ENCODE data around the gene ACP6.
A peak's percentile ranks its signal among the peaks of the same experiment; 100 is the strongest.
"Not testable (repeated sequence)": the region's sequence is repeated elsewhere in the genome, so short reads cannot be mapped to it uniquely, and the experiment has no call there.

ACP6 gene

DNA sequence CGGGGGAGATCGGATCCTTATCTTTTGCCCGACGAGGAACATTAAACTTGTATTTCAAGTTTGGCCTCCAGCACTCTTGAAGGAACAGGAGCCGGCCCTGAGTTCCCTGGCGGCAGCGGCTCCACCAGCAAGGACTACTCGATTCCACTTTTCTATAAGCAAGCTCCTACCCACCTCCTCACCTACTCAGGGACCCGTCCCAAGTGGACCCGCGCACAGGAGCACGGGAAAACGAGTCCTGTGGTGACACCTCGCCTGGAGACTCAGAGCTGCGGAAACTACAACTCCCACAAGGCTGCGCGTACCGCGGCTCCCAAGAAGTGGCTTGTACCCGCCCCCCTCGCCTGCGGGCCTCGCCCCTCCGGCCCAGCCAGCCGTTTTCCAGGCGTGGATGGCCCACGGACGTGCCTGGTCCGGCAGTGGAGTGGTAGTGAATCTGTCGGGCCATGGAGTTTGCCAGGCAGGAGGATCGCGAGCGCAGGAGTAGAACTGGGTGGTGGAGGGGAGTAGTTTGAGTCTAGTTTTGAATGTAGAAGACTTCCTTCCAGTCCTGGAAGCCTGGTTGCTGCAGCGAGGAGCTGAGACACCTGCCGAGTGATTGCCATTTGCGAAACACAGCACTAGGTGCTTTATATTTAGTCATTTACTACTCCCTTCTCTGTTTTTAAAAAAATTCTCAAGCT, at the start of gene ACP6:
Gene ACP6, minus strand, starts transcription at position 206 of the 683 bp plus-strand sequence. CDS start 476 bp downstream, outside the sequence.
- DNase-seq (ENCODE audit: low spot score) = peak; percentile 96

DNA sequence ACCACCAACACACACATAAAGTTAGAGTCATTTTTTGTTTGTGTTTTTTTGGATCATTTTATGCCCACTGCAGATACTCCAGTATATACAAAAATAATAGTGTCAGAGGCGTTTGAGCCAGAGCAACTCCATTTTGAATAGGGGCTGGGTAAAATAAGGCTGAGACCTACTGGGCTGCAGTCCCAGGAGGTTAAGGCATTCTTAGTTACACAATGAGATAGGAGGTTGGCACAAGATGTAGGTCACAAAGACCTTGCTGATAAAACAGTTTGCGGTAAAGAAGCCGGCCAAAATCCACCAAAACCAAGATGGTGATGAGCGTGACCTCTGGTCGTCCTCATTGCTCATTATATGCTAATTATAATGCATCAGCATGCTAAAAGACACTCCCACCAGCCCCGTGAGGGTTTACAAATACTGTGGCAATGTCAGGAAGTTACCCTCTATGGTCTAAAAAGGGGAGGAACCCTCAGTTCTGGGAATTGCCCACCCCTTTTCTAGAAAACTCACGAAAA, 49.4 kb upstream of the ACP6 start:
- no peak for DNase-seq (ENCODE audit: low spot score)

DNA sequence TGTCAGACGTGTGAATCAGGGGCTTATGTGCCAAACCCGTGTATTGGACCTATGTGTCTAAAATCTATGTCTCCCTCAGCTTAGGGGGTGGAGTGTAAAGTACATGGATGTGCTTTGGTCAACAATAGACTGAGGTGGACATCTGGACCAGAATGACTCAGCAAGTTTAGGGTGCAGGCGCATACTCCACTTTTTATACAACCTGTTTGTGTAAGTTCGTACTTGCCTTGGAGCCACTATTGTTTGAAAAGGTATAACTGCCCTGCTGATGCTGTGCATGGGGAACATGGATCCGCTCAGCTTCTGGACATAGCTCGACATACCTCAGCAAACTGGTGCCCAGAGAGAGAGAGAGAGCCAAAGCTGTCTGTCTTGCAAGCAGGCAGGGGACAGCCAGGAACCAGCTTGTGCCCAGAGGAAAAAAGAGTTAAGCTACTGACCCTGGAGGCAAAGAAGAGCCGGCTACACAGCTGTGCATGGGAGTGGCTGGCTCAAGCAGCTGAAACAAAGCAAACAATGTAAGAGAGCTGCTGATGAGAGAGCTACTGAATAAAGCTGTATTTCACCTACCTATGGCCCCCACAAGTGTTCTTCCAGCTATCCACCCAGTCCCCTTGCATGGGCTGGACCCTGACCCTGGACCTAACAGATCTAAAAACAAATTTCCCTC, 48.8 kb upstream of the ACP6 start:
- DNase-seq (ENCODE audit: low spot score) = no peak

DNA sequence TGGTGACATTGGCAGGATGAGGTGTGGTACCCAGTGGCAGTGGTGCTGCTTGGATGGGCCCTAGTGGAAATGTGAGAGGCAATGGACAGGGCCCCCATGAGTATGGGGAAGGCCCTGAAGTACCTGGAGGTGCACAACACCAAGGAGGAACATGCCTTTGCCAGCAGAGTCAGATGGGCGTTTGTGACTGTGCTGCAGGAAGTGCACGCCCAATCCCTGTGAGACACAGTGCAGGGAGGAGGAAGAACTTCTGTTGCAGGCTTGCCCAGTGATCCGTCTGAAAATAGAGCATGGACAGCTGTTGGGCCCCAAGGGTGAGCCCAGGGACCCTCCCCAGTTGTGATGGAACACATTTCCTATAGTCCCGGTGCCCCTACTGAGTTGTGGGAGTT, 47.4 kb upstream of the ACP6 start:
- DNase-seq (ENCODE audit: low spot score) = no peak

DNA sequence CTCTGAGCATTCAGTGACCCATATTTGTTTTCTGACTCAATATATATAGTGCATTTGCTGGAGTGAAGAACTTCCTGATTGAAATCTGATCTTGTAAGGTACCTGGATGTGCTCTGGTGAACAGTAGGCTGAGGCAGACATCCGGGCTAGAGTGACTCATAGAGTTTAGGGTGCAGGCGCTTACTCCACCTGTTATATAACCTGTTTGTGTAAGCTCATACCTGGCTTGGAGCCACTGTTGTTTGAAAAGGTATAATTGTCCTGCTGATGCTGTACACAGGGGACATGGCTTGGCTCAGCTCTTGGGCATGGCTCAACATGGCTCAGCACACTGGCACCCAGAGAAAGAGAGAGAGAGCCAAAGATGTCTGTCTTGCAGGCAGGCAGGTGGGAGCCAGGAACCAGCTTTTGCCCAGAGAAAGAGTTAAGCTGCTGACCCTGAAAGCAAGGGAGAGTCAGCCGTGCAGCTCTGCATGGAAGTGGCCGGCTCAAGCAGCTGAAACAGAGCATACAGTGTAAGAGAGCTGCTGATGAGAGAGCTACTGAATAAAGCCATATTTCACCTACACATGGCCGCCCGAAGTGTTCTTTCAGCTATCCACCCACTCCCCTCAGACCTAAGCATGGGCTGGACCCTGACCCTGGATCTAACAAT, 46.9 kb upstream of the ACP6 start:
- no peak for DNase-seq (ENCODE audit: low spot score)

DNA sequence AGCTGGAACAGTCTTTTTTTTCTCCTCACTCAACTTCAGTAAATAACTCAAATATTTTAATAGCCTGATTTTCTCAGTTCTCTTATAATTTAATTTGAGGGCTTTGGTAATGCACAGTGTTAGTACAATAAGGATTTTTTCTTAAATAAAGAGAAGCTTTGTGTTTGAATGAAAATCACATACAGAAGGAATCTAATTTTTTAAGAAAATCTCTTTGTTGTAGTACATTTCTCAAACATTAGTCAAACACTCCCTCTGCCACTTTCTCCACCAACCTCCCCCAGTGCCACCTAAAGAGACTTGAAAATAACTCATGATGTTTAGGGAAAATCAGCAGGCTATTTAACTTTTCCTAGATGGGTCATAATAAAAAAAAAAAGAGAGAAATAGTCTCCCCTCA, 42.3 kb upstream of the ACP6 start:
- no peak for DNase-seq (ENCODE audit: low spot score)

DNA sequence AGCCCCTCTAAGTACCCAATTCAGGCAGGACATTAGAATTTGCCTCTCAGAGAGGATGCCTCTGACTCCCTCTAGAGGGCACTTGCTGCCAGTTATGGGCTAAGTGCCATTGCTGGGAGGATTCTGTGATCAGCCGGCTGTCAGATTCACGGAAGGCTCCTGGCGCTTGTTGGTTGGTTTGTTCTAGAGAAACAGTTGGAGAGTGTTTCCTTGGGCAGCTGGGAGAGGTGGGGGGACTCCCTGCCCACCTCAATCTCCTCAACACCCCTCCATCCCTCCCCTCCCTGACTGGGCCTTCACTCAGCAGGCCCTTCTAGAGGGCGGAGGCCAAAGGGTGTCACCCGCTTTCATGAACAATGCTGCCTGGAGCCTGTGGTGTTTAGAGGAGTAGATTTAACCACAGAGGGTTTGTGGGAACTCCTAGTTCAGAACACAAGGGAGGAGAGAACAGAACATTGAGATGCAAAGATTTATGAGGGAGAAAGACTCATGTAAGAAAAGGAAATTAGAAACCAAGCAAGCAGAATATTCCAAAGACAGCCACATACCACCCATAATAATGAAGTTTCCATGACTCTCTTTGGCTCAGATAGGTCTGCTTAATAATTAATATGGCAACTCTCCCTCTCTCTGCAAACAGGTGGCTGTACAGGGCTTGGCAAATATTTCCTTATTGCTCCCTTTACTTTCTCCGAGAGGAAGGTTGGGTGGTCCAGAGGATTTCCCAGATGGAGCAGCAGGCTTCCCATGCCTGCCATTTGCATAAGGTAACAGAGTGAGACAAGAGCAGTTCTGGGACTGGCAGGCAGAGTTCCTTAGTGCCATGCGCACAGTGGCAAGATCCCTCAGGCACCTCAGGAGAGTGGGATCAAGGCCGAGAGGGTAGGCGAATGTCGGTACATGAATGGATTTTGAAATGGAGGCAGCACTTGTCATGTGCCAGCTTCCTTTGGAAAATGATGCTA, 30.0 kb upstream of the ACP6 start:
- peak; percentile 88 for DNase-seq (ENCODE audit: low spot score)

DNA sequence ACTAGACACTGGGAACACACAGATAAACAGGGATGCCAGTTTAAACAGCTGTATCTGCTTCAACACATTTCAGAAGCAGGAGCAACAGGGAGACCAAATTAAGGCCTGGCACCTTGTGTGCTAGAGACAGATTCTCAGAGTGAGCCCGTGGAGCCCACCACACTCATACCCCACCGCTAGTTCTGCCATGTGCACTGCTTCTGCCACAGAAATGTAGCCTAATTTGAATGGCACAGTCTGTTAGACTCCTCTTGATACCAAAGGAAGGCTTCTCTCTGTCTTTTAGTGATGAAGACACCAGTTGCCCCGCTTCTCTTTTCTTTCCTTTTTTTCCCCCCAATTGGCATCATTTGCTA, 29.3 kb upstream of the ACP6 start:
- DNase-seq (ENCODE audit: low spot score) = no peak

DNA sequence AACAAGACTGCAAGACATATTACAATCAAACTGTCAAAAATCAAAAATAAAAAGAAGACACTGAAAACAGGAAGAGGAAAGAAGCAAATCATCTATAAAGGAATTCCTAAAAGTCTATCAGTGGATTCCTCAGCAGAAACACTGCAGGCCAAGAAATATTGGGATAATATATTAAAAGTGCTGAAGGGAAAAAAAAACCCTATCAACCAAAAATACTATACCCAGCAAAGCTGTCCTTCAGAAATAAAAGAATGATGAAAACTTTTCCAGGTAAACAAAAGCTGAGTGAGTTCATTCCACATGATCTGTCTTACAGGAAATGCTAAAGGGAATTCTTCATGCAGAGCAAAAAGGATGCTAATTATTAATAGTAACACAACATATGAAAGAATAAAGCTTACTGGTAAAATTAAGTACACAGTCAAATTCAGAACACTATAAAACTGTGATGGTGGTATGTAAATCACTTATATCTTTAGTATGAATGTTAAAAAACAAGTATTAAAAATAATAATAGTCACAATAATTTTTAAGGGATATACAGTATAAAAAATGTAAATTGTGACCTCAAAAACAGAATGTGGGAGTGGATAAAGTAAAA, 12.9 kb upstream of the ACP6 start:
- no peak for DNase-seq (ENCODE audit: low spot score)

DNA sequence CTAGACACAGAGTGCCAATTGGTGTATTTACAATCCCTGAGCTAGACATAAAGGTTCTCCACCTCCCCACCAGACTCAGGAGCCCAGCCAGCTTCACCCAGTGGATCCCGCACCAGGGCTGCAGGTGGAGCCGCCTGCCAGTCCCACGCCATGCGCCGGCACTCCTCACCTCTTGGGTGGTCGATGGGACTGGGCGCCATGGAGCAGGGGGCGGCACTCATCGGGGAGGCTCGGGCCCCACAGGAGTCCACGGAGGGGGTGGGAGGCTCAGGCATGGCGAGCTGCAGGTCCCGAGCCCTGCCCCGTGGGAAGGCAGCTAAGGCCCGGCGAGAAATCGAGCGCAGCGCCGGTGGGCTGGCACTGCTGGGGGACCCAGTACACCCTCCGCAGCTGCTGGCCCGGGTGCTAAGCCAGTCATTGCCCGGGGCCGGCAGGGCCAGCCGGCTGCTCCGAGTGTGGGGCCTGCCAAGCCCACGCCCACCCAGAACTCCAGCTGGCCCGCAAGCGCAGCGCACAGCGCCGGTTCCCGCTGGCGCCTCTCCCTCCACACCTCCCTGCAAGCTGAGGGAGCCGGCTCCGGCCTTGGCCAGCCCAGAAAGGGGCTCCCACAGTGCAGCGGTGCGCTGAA, 10.4 kb upstream of the ACP6 start:
- not testable (repeated sequence) for DNase-seq (ENCODE audit: low spot score)

DNA sequence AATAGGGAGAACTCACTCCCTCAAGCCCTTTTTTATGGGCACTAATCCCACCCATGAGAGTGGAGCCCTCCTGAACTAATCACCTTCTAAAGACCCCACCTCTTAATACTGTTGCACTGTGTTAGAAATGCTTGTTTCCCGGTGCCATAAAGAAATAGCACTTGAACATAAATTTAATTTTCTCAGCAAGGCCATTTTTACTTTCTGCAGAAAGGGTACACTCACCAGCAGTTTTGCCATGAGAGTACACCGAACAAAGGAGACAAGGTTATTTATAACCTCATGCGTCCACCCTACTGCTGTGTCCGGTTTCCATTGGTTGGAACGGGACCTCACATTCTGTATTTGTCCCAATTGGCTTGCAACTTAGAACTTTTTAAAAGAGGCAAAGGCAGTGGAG, 7.4 kb upstream of the ACP6 start:
- not testable (repeated sequence) for DNase-seq (ENCODE audit: low spot score)

DNA sequence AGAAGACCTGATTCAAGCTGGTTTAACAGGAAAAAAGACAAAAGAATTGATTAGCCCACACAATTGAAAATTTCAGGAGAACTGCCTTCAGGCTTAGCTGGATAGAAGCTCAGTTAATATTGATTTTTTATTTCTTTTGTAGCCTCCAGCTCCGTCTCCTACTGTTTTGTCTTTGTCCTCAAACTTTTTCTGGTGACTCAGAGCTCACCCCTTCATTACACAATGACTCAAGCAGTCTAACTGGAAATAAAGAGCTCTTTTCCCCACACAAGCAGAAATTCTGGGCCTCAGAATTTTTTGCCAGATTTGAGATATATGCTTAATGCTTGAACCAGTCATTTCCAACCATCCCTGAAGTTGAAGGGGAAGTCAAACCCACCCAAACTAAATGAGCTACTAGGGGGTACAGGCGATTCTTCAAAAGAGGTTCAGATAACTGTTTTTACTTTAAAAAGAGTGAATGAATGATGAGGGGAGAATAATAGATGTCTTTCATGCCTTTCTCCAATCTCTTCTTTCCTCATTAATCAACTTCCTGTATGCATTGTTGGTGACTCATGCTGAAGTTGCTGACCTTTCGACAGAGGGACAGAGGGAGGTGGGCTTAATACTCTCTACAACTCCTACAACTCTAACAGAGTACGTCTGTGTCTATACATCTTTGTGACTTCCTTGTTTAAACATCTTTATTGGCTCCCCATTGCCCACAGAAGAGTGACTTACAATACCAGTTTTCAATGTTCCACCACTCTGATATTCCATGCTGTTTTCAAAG, 6.2 kb upstream of the ACP6 start:
- DNase-seq (ENCODE audit: low spot score) = peak; percentile 49

DNA sequence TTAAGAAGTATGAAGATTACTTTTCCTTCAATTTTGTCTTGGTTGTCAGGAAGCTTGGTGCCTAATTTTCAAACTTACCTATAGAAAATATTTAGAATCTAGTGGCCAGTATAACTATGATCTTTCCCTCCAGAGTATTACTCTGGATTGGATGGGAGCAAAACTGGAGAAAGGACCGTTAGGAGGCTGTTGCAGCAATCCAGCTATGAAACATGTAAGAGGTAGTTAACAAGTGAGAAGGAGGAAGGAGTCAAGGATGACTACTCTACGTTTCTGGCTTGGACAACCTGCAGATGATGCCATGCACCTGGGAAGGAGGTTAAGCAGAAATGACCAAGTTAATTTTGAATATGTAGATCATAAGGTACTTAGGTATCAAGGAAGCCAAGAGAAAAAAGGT, 3.5 kb upstream of the ACP6 start:
- DNase-seq (ENCODE audit: low spot score) = no peak

DNA sequence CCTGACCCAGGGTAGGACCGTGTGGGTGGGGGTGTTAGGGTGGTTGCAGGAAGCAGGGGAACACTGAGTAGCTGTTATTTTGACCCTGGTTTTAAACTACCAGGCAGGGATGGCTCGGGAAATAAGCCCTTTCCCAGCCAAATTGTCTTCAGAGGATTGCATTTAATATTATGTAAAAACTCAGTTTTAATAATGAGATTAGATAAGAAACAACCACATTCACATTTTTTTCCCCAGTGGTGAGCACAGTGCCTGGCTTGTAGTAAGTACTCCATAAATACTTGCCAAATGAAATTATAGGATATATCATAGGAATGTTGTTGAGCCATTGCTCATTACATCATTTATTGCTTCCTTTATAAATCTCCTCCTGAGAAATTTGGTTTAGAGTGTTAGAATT, 3.1 kb upstream of the ACP6 start:
- no peak for DNase-seq (ENCODE audit: low spot score)

DNA sequence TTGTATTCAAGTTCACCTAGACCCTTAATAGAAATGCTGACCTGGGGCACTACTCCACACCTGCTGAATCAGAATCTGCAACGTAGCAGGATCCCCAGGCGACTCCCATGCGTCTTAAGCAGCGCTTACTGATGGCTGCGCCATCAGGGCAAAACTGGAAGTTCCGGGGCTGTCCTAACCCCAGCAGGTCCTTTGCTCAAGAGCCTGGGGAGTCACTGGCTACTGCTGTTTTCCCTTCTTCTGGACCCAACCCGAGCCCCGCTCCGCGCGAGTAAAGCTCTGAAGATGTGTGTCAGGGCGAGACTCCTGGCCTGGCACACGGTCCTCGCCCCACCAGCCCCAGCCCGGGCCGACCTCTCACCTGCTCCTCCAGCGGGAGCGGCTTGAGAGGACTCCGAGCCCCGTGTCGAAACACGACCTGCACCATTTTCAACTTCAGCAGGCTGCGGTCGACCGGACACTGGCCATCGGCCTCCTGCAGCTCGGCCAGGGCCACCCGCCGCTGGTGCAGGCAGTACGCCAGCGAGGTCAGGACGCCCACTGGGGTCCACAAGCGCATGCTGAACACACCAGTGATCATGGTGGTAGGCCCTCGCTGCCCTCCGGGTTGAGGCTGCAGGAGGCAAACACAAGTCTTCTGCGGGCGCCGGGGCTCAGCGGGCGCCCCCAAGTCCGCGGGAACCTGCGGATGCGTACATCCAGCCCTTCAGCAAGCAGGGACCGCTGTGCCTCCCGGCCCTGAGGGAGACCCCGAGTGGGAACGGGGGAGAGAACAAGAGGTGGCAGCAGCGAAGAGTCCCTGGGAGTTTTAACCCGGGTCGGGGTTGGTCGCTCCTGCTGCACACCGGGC, 630 bp downstream of the ACP6 start:
- DNase-seq (ENCODE audit: low spot score) = peak; percentile 60

DNA sequence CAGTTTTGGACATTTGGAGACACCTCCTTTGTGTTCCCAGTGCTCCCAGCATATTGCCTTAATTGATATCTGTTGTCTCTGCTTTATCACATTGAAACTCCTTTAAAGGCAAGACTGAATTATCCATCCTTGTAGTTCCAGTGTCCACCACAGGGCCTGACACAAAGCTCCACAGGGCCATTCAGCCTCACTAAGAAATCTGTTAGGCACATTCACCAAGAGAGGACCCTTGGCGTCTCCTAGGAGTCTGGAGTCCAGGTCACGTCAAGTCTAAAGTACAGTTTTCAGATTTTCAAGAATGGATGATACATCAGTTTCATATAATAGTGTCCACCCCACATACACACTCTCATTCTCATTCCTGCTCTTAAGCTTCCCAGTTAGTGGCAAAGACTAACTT, 4.8 kb downstream of the ACP6 start:
- DNase-seq (ENCODE audit: low spot score) = no peak

DNA sequence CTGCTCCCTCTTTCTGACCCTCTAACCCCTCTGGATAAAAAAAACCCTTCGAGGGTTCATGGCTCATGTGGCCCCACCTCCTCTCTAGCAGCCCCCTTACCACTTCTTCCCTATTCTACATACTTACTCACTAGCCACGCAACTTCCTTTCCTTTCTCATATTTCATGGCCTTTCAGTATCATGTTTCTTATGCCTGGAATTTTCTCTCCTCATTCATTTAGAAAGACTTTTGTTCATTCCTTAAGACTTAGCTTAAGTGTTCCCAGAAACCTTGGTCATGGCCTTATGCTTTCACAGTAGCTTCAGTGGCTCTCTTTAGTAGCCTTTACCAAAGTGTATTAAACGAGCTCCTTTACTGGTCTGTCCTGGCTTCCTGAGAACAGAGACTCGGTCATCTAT, 6.1 kb downstream of the ACP6 start:
- DNase-seq (ENCODE audit: low spot score) = no peak

DNA sequence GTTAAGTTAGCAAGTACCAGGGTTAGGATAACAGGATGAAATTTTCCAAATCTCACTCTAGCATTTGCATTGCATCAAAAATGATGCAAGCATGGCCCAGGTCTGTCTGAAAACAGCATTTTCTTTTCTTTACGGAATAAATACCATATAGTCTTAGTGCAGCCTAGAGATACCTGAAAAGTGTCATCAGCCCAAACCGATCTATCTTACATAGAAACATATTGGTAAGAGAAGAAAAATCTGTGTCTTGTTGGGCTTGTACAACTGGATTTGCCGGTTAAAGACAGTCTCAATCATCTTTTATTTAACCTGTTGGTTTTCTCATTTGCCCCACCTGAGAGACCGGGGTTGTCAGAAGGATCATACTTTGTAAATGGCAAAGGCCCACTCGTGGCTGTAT, 15.8 kb downstream of the ACP6 start:
- no peak for DNase-seq (ENCODE audit: low spot score)

DNA sequence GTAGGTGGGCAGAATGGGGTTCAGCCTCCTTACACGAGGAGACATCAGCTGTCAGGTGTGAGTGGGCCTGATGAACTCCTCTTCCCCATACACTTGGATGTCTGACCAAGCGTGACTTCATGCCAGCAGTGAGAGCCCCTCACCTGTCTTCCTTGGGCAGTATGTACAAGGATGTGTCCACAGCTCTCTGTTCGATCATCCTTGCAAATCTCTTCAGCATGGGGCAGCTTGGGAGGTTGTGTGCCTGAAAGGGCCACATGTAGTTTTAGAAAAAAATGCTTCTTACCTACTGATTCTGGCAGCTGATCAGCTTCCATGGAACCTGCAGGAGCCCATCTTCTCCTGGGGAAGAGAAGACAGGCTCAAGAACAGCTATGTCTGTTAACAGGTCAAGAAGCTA, 18.0 kb downstream of the ACP6 start:
- no peak for DNase-seq (ENCODE audit: low spot score)

DNA sequence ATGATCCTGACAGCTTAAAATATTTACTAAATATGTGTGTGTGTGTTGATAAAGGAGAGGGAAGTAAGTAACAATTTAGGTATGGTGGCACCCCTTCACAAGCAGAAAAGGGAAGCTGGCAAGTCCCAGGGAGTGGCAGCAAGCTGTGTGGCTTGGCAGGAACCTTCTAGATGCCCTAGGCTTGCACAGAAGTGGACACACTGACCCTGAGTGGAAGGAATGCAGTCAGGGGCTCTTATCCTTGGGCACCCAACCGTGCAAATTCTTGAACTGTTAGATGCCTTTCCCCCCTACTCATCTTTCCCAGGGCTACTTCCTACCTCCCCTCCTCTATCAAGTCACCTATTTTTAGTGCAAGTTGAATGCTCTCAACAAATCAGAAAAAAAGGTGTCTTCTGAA, 18.9 kb downstream of the ACP6 start:
- no peak for DNase-seq (ENCODE audit: low spot score)
